Medulla oblongata (tissue), 1 donor: ENCODE data around the gene NXPE4.
"Not testable (repeated sequence)": the region's sequence is repeated elsewhere in the genome, so short reads cannot be mapped to it uniquely, and the experiment has no call there.

Experiments
- DNase-seq: peaks from one replicate; pipeline ENCODE4 v3.0.0-alpha.2; 2015; ENCODE audit errors: extremely low spot score

NXPE4 gene

GRCh38 chr11:114595571-114595970 is at the start of gene NXPE4:
NXPE4 (minus strand) TSS chr11:114595786; CDS start chr11:114594759, 1,027 bp downstream.
- DNase-seq = no peak

GRCh38 chr11:114639440-114639839 is 43.9 kb upstream of the NXPE4 start:
- DNase-seq = not testable (repeated sequence)

- DNase-seq = not testable (repeated sequence)
Observed at GRCh38 chr11:114631445-114631965, 35.9 kb upstream of the NXPE4 start.

GRCh38 chr11:114625294-114625693 is 29.7 kb upstream of the NXPE4 start:
- no peak for DNase-seq

- DNase-seq = no peak
Observed at GRCh38 chr11:114624455-114625207, 29.0 kb upstream of the NXPE4 start.

GRCh38 chr11:114623720-114624119 is 28.1 kb upstream of the NXPE4 start:
- DNase-seq = no peak

GRCh38 chr11:114622858-114623257 is 27.3 kb upstream of the NXPE4 start:
- DNase-seq = no peak

- no peak for DNase-seq
Observed at GRCh38 chr11:114621950-114622809, 26.6 kb upstream of the NXPE4 start.

GRCh38 chr11:114621072-114621471 is 25.5 kb upstream of the NXPE4 start:
- DNase-seq = no peak

GRCh38 chr11:114619659-114620173 is 24.1 kb upstream of the NXPE4 start:
- DNase-seq = no peak

GRCh38 chr11:114618139-114618538 is 22.6 kb upstream of the NXPE4 start:
- DNase-seq = no peak

GRCh38 chr11:114617157-114618124 is 21.9 kb upstream of the NXPE4 start:
- DNase-seq = no peak

GRCh38 chr11:114616516-114616915 is 20.9 kb upstream of the NXPE4 start:
- DNase-seq = no peak

- no peak for DNase-seq
Observed at GRCh38 chr11:114615448-114616361, 20.1 kb upstream of the NXPE4 start.

- DNase-seq = no peak
Observed at GRCh38 chr11:114614127-114614720, 18.6 kb upstream of the NXPE4 start.

- DNase-seq = not testable (repeated sequence)
Observed at GRCh38 chr11:114613094-114613493, 17.5 kb upstream of the NXPE4 start.

- no peak for DNase-seq
Observed at GRCh38 chr11:114612686-114613085, 17.1 kb upstream of the NXPE4 start.

GRCh38 chr11:114612199-114612598 is 16.6 kb upstream of the NXPE4 start:
- not testable (repeated sequence) for DNase-seq
